HCT116 (cell line): ENCODE results near the gene TANC1.

ENCODE experiments used
- CEBPB ChIP-seq: IDR thresholded peaks from 2 replicates; pipeline ENCODE4 v1.6.1; 2012; ENCODE audit warnings: low read depth
- CTCF ChIP-seq, 3 experiments: fragments of 200-600 bp in 1 of 3; sonication (generic) in 1 of 3; IDR thresholded peaks in 2 of 3; conservative IDR thresholded peaks in 1 of 3; 2 replicates each; pipeline ENCODE4 v1.5.1; 2012 to 2017; ENCODE audit warnings: low read depth in 2 of 3, low read length in 2 of 3, antibody characterized with exemption in 1 of 3, borderline replicate concordance in 1 of 3, control low read depth in 1 of 3, mild to moderate bottlenecking in 1 of 3, mixed read lengths in 1 of 3, mixed run types in 1 of 3, moderate library complexity in 1 of 3; ENCODE audit not compliant: insufficient read depth in 1 of 3
- EZH2 ChIP-seq: fragments of 200-600 bp; sonication (generic); IDR thresholded peaks from 2 replicates; pipeline ENCODE4 v1.6.1; 2017; ENCODE audit warnings: antibody characterized with exemption, mixed run types
- EZH2phosphoT487 ChIP-seq: fragments of 200-600 bp; IDR thresholded peaks from 2 replicates; pipeline ENCODE4 v1.6.1; 2018; ENCODE audit warnings: antibody characterized with exemption, borderline replicate concordance
- MAX ChIP-seq: IDR thresholded peaks from 2 replicates; pipeline ENCODE4 v1.6.1; 2012
- SP1 ChIP-seq: IDR thresholded peaks from 2 replicates; pipeline ENCODE4 v1.6.1; 2012; ENCODE audit warnings: low read depth
- ZNF274 ChIP-seq: fragments of 200-500 bp; sonication (Bioruptor generic); IDR thresholded peaks from 2 replicates; pipeline ENCODE4 v1.6.1; 2014; ENCODE audit warnings: mild to moderate bottlenecking, low read depth, low read length, inconsistent platforms

- no peak for TF ChIP-seq CEBPB
- no peak for TF ChIP-seq CTCF (IDR thresholded peaks at IDR 0.05 in 2 of 3, conservative IDR thresholded peaks at IDR 0.05 in 1 of 3; ENCODE audit: borderline replicate concordance in 1 of 3, insufficient read depth in 1 of 3, low read depth in 2 of 3, low read length in 2 of 3)
- no peak for TF ChIP-seq SP1
- TF ChIP-seq EZH2phosphoT487 = no peak
- TF ChIP-seq MAX = no peak
- TF ChIP-seq EZH2 = no peak
- TF ChIP-seq ZNF274 = no peak
Observed at GRCh38 chr2:159165048-159165447, 196.6 kb downstream of the TANC1 start.
